ENCODE data around the gene TOX2.

DNA sequence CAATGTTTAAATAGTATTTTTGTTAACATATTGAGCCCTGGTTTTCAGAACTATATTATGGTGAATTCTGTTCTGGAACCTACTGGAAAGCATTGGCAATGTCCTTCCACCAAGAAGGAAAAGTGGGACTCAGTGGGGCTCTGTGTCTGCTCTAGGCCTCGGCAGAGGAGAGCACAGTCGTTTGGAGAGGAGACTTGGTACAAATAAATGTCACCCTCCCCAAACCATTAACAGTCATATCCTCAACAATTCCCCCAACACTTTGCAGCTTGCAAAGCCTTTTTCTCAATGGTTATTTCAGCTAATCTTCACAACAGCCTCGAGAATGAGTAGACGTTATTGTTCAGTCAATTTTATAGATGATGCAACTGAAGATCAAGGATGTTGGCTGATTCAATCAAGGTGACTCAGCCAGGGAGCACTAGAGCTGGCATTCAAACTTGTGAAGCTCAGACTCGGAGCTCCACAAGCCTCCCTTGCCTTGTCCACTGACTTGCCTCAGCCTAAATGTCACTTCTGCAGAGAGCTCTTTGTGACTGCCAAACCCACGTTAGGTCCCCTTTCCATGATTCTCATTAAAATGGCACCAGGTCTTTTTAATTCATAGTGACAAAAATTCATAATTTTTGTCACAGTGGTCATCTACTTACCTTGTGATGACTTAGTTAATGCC lies 60.6 kb downstream of the TOX2 start:
- TF ChIP-seq CTCF (tag by site-specific recombination; IDR thresholded peaks at IDR 0.05) (no peak), ZNF202 (tag by site-specific recombination; IDR thresholded peaks at IDR 0.05; ENCODE audit: borderline replicate concordance) (no peak), REST (tag by site-specific recombination; IDR thresholded peaks at IDR 0.05) (no peak), KLF8 (tag by site-specific recombination; IDR thresholded peaks at IDR 0.05) (no peak)
- TF ChIP-seq, protein P1, sequence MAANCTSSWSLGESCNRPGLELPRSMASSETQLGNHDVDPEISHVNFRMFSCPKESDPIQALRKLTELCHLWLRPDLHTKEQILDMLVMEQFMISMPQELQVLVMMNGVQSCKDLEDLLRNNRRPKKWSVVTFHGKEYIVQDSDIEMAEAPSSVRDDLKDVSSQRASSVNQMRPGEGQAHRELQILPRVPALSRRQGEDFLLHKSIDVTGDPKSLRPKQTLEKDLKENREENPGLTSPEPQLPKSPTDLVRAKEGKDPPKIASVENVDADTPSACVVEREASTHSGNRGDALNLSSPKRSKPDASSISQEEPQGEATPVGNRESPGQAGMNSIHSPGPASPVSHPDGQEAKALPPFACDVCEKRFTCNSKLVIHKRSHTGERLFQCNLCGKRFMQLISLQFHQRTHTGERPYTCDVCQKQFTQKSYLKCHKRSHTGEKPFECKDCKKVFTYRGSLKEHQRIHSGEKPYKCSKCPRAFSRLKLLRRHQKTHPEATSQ (tag by site-specific recombination; IDR thresholded peaks at IDR 0.05) = no peak

Data from HEK293 (cell line).